Caki2 (cell line): ENCODE measurements around the gene MCC. TPM values are rescaled to one million over a fixed set of nuclear protein-coding genes. Genes with fewer than 3 reads are reported as not detected.
"Not testable (repeated sequence)": the region's sequence is repeated elsewhere in the genome, so short reads cannot be mapped to it uniquely, and the experiment has no call there.

Source experiments
- DNase-seq: peaks from one replicate; pipeline ENCODE4 v3.0.0-alpha.2; 2015; ENCODE audit warnings: low read depth
- in situ Hi-C: cut with HindIII; loops from 2 replicates; pipeline ENCODE4 v1.10.0; 2016; ENCODE audit warnings: low sequenced_read_pairs, low pct_unique_long_range_greater_than_20kb, mixed read lengths
- total RNA-seq: library from RNA; depleted of rRNA; stranded (reverse); fragments of >200 nt; shearing (Covaris generic); gene quantifications from 2 replicates; pipeline ENCODE4 v1.2.3, GENCODE V29; 2014; ENCODE audit warnings: low replicate concordance

MCC gene
- total RNA-seq, 1 experiment from 2014 or later: 0.20 TPM

GRCh38 chr5:113437111-113437510 is 51.1 kb downstream of the MCC start:
- DNase-seq: no peak

GRCh38 chr5:113435575-113435974 is 52.7 kb downstream of the MCC start:
- DNase-seq: no peak
- in situ Hi-C loops: no loop called here

More at GRCh38 chr5:113437111-113437510, 51.1 kb downstream of the MCC start:
- in situ Hi-C loops: no loop called here

GRCh38 chr5:113434889-113435288 is 53.4 kb downstream of the MCC start, which contains the start of gene TSSK1B:
TSS of gene TSSK1B (minus strand) at chr5:113434989. CDS start at chr5:113434839, 150 bp downstream.
- DNase-seq: no peak
- in situ Hi-C loops: no loop called here

DNA sequence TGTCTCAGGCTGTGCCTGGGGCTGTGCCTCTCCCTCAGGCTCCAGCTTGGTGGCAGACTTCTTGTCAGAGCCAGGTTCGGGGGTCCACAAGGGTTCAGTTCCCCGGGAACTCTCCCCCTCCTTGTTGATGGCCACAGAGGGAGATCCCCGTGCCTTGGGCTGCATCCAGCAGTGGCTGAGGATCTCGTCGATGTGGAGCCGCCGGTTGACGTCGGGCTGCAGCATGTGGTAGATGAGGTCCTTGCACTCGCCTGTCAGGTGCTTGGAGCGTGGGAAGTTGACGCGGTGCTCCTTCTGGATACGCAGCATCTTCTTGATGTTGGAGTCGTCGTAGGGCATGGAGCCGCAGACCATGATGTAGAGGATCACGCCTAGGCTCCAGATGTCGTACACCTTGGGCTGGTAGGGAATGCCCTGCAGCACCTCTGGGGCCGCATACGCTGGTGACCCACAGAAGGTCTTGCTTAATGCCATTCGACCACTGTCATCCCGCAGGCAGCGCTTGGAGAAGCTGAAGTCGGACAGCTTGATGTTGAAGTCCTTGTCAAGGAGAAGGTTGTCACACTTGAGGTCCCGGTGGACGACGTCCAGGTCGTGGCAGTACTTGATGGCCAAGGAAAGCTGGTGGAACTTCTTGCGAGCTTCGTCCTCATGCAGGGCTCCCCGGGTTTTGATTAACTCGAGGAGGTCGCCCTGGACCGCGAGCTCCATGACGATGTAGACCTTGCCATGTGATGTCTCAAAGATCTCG is 54.2 kb downstream of the MCC start:
- in situ Hi-C loops: no loop called here
- DNase-seq: no peak

- in situ Hi-C loops: no loop called here
- no peak for DNase-seq
Measured at GRCh38 chr5:113433071-113433470, 55.2 kb downstream of the MCC start.

DNA sequence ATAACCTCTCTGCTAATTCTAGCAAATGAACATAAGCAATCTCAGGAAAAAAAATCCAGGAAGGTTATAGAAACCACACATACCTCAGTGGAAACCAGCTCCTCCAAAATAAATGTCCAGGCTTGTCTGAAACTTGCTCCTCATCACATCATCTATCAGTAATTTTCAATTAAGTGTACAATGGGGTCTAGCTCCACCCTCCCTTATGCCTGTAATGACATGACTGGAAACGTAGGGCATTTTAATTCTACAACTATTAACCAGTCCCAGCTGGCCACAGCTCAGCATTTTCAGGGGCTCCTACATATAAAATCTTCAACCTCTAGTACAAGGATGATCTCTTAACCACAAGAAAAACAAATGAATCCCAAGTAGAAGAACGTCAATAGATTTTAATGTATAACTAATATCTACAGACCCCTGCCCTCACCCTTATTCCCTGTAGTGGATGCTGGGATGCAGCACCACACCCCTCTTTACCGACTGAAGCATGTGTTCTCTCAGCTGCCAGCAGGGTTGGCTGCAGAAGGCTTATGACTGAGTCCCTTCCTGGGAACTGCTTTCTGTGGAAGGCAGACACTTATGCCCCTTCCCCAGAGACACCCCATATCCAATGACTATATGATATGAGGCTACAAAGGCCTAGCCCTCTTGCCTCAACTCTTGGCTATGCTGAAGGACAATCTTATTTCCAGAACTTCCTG is 60.2 kb downstream of the MCC start:
- in situ Hi-C loops: no loop called here
- DNase-seq: no peak

GRCh38 chr5:113425909-113426308 is 62.3 kb downstream of the MCC start:
- DNase-seq: no peak
- in situ Hi-C loops: no loop called here

DNA sequence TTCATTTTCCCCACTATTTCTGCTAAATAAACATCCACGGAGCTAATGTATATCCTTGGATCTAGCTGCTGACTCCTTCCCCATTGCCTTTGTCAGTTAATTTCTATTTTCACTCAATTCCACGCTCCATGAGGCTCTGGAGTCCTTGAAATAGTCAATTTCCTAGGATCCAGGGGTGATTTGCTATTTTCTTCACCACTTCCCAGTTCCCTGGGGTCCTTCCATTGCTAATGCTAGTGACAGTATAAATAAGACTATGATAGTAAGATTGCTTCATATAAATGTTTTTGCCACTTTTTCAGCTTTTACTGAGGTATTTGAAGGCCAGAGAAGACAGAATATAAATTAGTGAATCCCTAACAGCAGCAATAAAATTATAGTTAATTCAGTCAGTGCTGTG is 66.6 kb downstream of the MCC start:
- in situ Hi-C loops: no loop called here
- no peak for DNase-seq

GRCh38 chr5:113405530-113405929 is 82.7 kb downstream of the MCC start:
- in situ Hi-C loops: no loop called here
- DNase-seq: no peak

GRCh38 chr5:113404269-113404668 is 84.0 kb downstream of the MCC start:
- in situ Hi-C loops: no loop called here
- no peak for DNase-seq

- DNase-seq, in situ Hi-C loops: not testable (repeated sequence)
Measured at GRCh38 chr5:113397986-113398385, 90.3 kb downstream of the MCC start.

- DNase-seq: no peak
- in situ Hi-C loops: no loop called here
Measured at GRCh38 chr5:113397046-113397445, 91.2 kb downstream of the MCC start.

GRCh38 chr5:113394658-113395057 is 93.6 kb downstream of the MCC start:
- in situ Hi-C loops: no loop called here
- no peak for DNase-seq

- in situ Hi-C loops: no loop called here
- DNase-seq: no peak
Measured at GRCh38 chr5:113390224-113390623, 98.0 kb downstream of the MCC start.

- in situ Hi-C loops: no loop called here
- no peak for DNase-seq
Measured at GRCh38 chr5:113389116-113389515, 99.1 kb downstream of the MCC start.

- no peak for DNase-seq
- in situ Hi-C loops: no loop called here
Measured at GRCh38 chr5:113387844-113388243, 100.4 kb downstream of the MCC start.

DNA sequence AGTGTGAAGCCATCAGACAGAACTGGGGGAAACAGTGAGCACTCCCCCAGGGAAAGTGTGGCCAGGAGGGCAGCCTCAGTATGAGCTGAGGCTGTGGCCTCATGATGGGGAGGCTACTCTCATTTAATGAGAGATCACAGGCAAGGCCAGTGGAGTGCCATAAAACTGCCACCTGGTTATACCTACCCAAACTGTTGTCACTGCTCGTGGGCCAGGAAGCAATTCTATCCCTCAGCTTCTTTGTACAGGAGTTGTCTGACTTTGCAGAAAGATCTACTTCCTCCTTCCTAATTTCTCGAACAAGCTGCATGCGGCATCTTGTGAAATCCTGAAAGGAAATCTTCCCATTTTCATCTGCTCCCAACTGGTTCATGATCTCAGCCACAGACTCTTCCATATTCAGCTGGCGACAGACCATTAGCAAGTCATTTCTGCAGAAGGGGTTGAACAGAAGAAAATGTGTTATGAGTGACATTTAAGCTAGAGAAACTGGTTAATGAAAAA is 103.4 kb downstream of the MCC start:
- in situ Hi-C loops: no loop called here
- no peak for DNase-seq

GRCh38 chr5:113382731-113383130 is 105.5 kb downstream of the MCC start:
- in situ Hi-C loops: no loop called here
- DNase-seq: no peak

DNA sequence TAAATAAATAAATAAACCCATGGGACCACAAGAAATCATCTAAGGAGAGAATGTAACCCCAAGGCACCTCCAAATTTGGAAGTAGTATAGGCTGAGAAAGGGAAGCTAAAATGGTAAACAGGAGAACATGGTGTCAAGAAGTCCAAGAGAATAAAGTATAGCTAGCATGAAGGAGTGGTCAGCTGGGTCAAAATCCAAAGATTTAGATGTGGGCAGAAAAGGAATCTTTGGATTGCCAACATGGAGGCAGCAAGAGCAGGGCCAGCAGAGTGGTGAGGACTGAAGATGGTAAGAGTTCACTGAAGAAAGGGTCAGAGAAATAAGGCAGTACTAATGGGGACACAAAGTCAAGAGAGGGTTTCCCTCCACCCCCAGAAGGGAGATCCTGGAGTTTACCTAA is 106.5 kb downstream of the MCC start:
- in situ Hi-C loops: no loop called here
- no peak for DNase-seq
